WI38 (cell line): ENCODE measurements around the gene IMMP2L.

ENCODE experiments used
- H3K4me3 ChIP-seq: 2 replicates; pipeline ENCODE4 v1.5.1; 2011; ENCODE audit warnings: low read depth, mild to moderate bottlenecking, control low read depth, low read length
- CTCF ChIP-seq: IDR thresholded peaks from 2 replicates; pipeline ENCODE4 v1.5.1; 2012; ENCODE audit warnings: low read depth, mild to moderate bottlenecking, control low read depth, low read length

The IMMP2L gene

DNA sequence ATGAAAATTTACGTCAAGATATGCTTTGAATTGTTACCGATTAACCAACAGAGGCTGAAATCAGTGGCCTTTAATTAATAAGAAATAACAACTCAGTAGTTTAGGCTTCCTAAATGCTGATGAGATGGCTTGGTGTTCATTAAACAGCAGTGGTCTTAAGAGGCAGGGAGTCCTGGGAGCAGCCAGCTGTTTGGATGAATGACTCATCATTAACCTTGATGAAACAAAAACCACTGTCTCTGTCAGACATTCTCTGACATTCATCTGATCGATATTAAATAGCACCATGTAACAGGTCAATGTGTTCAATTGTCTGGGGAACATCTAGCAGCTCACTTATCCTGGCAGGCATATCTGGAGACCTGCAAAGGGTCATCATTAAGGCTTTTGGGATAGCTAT, 705.6 kb downstream of the IMMP2L start:
- no peak for TF ChIP-seq CTCF
- H3K4me3 ChIP-seq = no peak overlapping the region

- TF ChIP-seq CTCF = no peak
Measured at GRCh38 chr7:110854651-110855050, 707.6 kb downstream of the IMMP2L start.

GRCh38 chr7:110854166-110854565, 708.1 kb downstream of the IMMP2L start:
- H3K4me3 ChIP-seq = no peak overlapping the region
- no peak for TF ChIP-seq CTCF

More at GRCh38 chr7:110854651-110855050, 707.6 kb downstream of the IMMP2L start:
- no peak overlapping the region for H3K4me3 ChIP-seq

DNA sequence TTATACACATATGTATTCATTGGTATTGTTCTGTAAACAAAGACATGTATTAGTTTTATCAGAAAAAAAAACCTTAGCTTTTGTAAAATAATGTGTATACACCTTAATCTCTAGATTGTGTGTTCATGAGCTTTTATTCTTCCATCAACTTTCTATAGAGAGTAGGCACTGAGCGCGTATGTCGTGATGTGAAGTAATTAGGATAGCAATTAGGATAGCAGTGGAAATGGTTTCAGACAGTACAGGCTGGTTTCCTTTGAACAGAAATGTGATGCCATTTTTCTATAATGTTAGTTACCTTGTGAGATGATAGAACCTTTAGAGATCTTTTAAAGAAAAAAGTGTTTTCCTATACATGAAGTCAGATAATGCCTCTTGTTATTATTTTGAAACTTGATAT, 709.0 kb downstream of the IMMP2L start:
- no peak overlapping the region for H3K4me3 ChIP-seq
- TF ChIP-seq CTCF = no peak

GRCh38 chr7:110852156-110852940, 709.9 kb downstream of the IMMP2L start:
- no peak for TF ChIP-seq CTCF
- H3K4me3 ChIP-seq = no peak overlapping the region

- no peak overlapping the region for H3K4me3 ChIP-seq
- TF ChIP-seq CTCF = no peak
Measured at GRCh38 chr7:110850224-110850623, 712.1 kb downstream of the IMMP2L start.

DNA sequence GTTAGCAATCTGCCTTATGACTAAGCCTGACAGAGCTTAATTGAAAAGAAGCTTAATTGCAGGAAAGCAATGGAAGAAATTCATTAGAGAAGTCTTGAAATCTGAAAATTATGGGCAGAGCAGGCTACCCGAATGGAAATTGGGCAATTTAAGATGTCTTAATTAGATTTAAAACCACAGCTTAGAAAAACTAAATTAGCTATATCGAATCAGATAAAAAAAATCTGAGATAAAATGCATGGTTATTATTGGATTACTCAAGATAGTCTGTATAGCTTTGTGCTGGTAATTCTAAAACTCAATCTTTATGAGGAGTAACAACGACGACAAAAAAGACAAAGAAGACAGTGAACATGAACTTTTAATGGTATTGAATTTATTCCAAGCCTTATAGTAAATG, 719.5 kb downstream of the IMMP2L start:
- H3K4me3 ChIP-seq = no peak overlapping the region
- TF ChIP-seq CTCF = no peak
